Thyroid gland (tissue), 4 donors: ENCODE results near the gene WDR70. TPM values are rescaled to one million over a fixed set of nuclear protein-coding genes. Genes with fewer than 3 reads are reported as not detected.

Experiments
- DNase-seq, 2 donors: peaks; one replicate each; pipeline ENCODE4 v3.0.0-alpha.2; 2019
- H3K27ac ChIP-seq, 3 donors: fragments of 200-600 bp; sonication (generic); 1 replicate in 2 of 3; 2 replicates in 1 of 3; pipeline ENCODE4 v1.5.1; 2016 to 2019; ENCODE audit warnings: mild to moderate bottlenecking in 1 of 3, moderate library complexity in 1 of 3
- H3K27me3 ChIP-seq: fragments of 200-600 bp; sonication (generic); one replicate; pipeline ENCODE4 v1.5.1; 2019
- H3K36me3 ChIP-seq, 2 donors: fragments of 200-600 bp; sonication (generic); one replicate each; pipeline ENCODE4 v1.5.1; 2016 to 2019
- H3K4me1 ChIP-seq, 2 donors: fragments of 200-600 bp; sonication (generic); one replicate each; pipeline ENCODE4 v1.5.1; 2017 to 2019
- H3K4me3 ChIP-seq, 3 donors: fragments of 200-600 bp; sonication (generic); replicated peaks in 1 of 3; 1 replicate in 2 of 3; 2 replicates in 1 of 3; pipeline ENCODE4 v1.5.1; 2016; ENCODE audit warnings: mild to moderate bottlenecking in 1 of 3
- H3K9me3 ChIP-seq: fragments of 200-600 bp; sonication (generic); one replicate; pipeline ENCODE4 v1.5.1; 2017
- CTCF ChIP-seq, 6 experiments: fragments of 200-600 bp in 3 of 6; fragments of 450-650 bp in 3 of 6; sonication (generic) in 3 of 6; IDR thresholded peaks; one replicate each; pipeline ENCODE4 v1.5.1; 2016 to 2019; ENCODE audit warnings: antibody characterized with exemption in 6 of 6, mild to moderate bottlenecking in 2 of 6, inconsistent platforms in 1 of 6, moderate library complexity in 1 of 6
- POLR2A ChIP-seq, 2 donors: fragments of 450-650 bp; IDR thresholded peaks; one replicate each; pipeline ENCODE4 v1.6.1; 2017; ENCODE audit warnings: antibody characterized with exemption in 2 of 2, mild to moderate bottlenecking in 2 of 2, moderate library complexity in 1 of 2
- WGBS, 2 donors: methylation state at CpG; one replicate each; pipeline ENCODE4 v1.1.5; 2017; 5-methylcytosine and 5-hydroxymethylcytosine counted together
- intact Hi-C: fragments of 100-400 bp; cut with DNase I; formaldehyde crosslinking; loops from one replicate; pipeline ENCODE4 v1.15.1; 2023
- total RNA-seq, 4 donors: library from RNA; depleted of rRNA; stranded (reverse); fragments of >200 nt; gene quantifications; one replicate each; pipeline ENCODE4 v1.2.3, GENCODE V29; 2016

Gene WDR70
- total RNA-seq, 4 donors from 2014 or later, result 31.3 to 103 (median 33.5) TPM

DNA sequence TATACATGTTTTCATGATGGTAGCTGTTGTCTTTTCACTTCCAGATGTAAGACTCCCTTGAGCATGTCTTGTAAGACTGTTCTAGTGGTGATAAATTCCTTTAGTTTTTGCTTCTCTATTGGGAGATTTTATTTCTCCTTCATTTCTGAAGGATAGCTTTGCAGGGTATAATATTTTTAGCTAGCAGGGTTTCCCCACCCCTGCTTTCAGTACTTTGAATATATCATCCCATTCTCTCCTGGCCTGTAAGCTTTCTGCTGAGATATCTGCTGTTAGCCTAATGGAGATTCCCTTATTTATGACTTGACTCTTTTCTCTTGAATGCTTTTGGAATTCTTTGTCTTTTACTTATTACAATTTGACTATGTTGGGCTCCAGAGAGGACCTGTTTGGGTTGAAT, 249.8 kb downstream of the WDR70 start:
- H3K27ac ChIP-seq, result no peak overlapping the region
- no peaks in the 10 kb centered on the region for H3K4me1 ChIP-seq
- H3K36me3 ChIP-seq, result no peaks in the 10 kb centered on the region
- H3K9me3 ChIP-seq, result no peaks in the 10 kb centered on the region
- no peak for DNase-seq
- H3K27me3 ChIP-seq, result no peaks in the 10 kb centered on the region
- H3K4me3 ChIP-seq, result no peak overlapping the region
- intact Hi-C loops, result no loop called here
- TF ChIP-seq POLR2A (IDR thresholded peaks at IDR 0.05) (no peak), CTCF (IDR thresholded peaks at IDR 0.05) (no peak)

GRCh38 chr5:37631939-37632338, 252.8 kb downstream of the WDR70 start:
- no peak for DNase-seq
- Histone ChIP-seq H3K4me1 (no peaks in the 10 kb centered on the region), H3K36me3 (no peaks in the 10 kb centered on the region), H3K27me3 (no peaks in the 10 kb centered on the region), H3K27ac (no peak overlapping the region), H3K4me3 (no peak overlapping the region), H3K9me3 (no peaks in the 10 kb centered on the region)
- 92 to 93% methylated on average over 3 of the region's 3 CpGs for WGBS, 2 donors
- no peak for TF ChIP-seq POLR2A (IDR thresholded peaks at IDR 0.05)
- no peak for TF ChIP-seq CTCF (IDR thresholded peaks at IDR 0.05)
- intact Hi-C loops, result no loop called here

DNA sequence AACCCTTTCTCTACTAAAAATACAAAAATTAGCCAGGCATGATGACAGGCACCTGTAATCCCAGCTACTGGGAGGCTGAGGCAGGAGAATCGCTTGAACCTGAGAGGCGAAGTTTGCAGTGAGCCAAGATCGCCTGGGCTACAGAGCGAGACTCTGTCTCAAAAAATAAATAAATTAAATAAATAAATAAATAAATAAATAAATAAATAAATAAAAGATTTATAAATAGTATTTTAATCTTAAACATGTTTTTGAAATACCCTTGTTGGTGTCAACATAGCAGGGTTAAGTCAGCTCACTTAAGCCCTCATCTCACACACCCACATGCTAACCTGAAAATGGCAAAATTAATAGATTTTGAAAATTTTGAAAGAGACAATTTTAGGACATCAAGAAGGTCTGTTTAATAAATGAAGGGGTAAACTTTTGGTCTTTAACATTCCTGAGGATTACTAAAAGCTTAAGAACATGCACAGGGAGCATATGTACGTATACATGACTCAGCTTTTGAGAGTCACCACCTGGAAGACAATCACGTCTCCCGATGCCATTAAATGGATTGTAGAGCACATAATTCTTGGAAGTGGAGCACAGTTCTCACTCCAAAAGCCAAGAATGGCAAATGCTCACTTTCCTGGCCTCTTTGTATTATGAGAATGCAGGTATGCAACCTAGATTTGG, 258.2 kb downstream of the WDR70 start:
- H3K27ac ChIP-seq, result no peak overlapping the region
- H3K27me3 ChIP-seq, result no peaks in the 10 kb centered on the region
- no peaks in the 10 kb centered on the region for H3K4me1 ChIP-seq
- no peak for DNase-seq
- H3K9me3 ChIP-seq, result no peaks in the 10 kb centered on the region
- 94 to 96% methylated on average over 7 of the region's 7 CpGs for WGBS, 2 donors
- no peak overlapping the region for H3K4me3 ChIP-seq
- no peak for TF ChIP-seq POLR2A (IDR thresholded peaks at IDR 0.05)
- no peak for TF ChIP-seq CTCF (IDR thresholded peaks at IDR 0.05)
- H3K36me3 ChIP-seq, result no peaks in the 10 kb centered on the region
- intact Hi-C loops, result no loop called here

DNA sequence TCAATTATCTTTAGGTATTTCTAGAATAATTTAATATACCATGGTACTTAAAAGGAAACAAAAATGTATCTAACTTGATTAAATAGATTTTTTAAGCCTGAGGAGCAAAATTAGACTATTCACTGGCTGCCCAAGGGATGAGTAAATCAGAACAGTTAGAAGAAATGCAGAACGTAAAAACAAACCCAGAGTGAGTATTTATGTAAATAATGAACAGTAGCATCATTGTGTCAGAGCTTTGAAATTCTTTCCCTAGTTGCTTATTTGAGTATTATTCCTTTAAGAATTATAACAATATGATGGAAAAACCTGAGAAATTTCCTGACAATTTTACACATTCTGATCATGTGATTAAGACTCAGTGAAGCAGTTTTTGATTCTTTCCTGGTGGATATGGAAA, 259.8 kb downstream of the WDR70 start:
- intact Hi-C loops, result no loop called here
- no peak for TF ChIP-seq POLR2A (IDR thresholded peaks at IDR 0.05)
- TF ChIP-seq CTCF (IDR thresholded peaks at IDR 0.05), result no peak
- H3K36me3 ChIP-seq, result no peaks in the 10 kb centered on the region
- H3K4me3 ChIP-seq, result no peak overlapping the region
- H3K27ac ChIP-seq, result no peak overlapping the region
- H3K9me3 ChIP-seq, result no peaks in the 10 kb centered on the region
- DNase-seq, result no peak
- H3K4me1 ChIP-seq, result no peaks in the 10 kb centered on the region
- H3K27me3 ChIP-seq, result no peaks in the 10 kb centered on the region
- 80 to 88% methylated on average over 1 of the region's 1 CpG for WGBS, 2 donors

DNA sequence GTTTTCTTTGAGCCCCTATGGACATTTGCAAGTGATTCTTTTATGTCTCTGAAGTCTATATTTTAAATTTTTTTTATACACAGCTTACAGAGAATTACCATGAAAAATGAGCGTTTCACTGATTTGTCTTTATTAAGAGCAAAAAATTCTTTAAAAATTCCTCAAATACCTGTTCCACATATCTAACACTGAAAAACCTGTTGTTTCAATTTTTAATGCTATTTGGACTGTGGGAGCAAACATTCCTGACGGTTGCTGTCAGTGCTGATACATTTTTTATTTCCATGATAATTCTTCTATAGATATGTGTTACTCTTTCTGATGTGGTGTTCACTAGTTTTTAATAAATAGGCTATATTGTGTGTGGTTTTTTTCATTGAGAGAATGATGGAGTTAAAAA, 261.0 kb downstream of the WDR70 start:
- no peak overlapping the region for H3K27ac ChIP-seq
- H3K4me1 ChIP-seq, result no peaks in the 10 kb centered on the region
- WGBS, 2 donors, result 96 to 98% methylated on average over 2 of the region's 2 CpGs
- TF ChIP-seq CTCF (IDR thresholded peaks at IDR 0.05), result no peak
- no peak for TF ChIP-seq POLR2A (IDR thresholded peaks at IDR 0.05)
- intact Hi-C loops, result no loop called here
- H3K9me3 ChIP-seq, result no peaks in the 10 kb centered on the region
- DNase-seq, result no peak
- no peaks in the 10 kb centered on the region for H3K36me3 ChIP-seq
- H3K4me3 ChIP-seq, result no peak overlapping the region
- no peaks in the 10 kb centered on the region for H3K27me3 ChIP-seq
